HepG2 (cell line): ENCODE results near the gene HAS3. TPM values are rescaled to one million over a fixed set of nuclear protein-coding genes. Genes with fewer than 3 reads are reported as not detected.
"Not testable (repeated sequence)": the region's sequence is repeated elsewhere in the genome, so short reads cannot be mapped to it uniquely, and the experiment has no call there.

Source experiments
- ATAC-seq: fragments of 200-7000 bp; cut with Tn5 transposase; 3 replicates; pipeline ENCODE4 v1.9.1; 2020; ENCODE audit warnings: mild to moderate bottlenecking, moderate library complexity
- BruUV-seq: library from RNA; stranded (reverse); fragments of 400-500 nt; replicated peaks from 2 replicates; lab custom pipeline; 2021; lab: Mats Ljungman, UMichigan
- CTCF ChIA-PET: fragments of 300-600 bp; formaldehyde crosslinking; extraction: SDS; loops from one replicate; lab custom pipeline; 2021; ENCODE audit warnings: low total read pairs, inconsistent platforms, low intra/inter-chr PET ratio; lab: Yijun Ruan, JAX
- POLR2A ChIA-PET: fragments of 350-600 bp; sonication (Branson Sonifier 250); formaldehyde crosslinking; loops from one replicate; lab custom pipeline; 2020; ENCODE audit warnings: antibody characterized with exemption, inconsistent platforms; lab: Yijun Ruan, JAX
- DNase-seq: peaks from one replicate; pipeline ENCODE4 v3.0.0-alpha.2; 2015; ENCODE audit warnings: low spot score
- FAIRE-seq: peaks from 3 replicates; lab custom pipeline; 2011; peaks lifted over from hg19 to GRCh38; lab: Jason Lieb, UNC
- H2AFZ ChIP-seq: one replicate; pipeline ENCODE4 v1.6.1; 2011; ENCODE audit warnings: low read length, inconsistent platforms
- H3K27ac ChIP-seq: fragments of 300-600 bp; 3 replicates; pipeline ENCODE4 v1.8.0; 2011; ENCODE audit warnings: mixed run types, mild to moderate bottlenecking, mixed read lengths, low read length, inconsistent platforms; ENCODE audit not compliant: insufficient read depth; ENCODE audit errors: extremely low read length
- H3K27me3 ChIP-seq, 2 experiments: fragments of 200-600 bp in 1 of 2; 2 replicates in 1 of 2; 3 replicates in 1 of 2; pipeline versions ENCODE4 v1.6.0 to v1.8.0; 2011; ENCODE audit warnings: low read length in 2 of 2, mild to moderate bottlenecking in 2 of 2, moderate library complexity in 2 of 2, inconsistent platforms in 1 of 2; ENCODE audit not compliant: insufficient read depth in 2 of 2, control insufficient read depth in 1 of 2
- H3K36me3 ChIP-seq, 2 experiments: fragments of 200-600 bp in 1 of 2; replicated peaks in 1 of 2; 2 replicates in 1 of 2; 3 replicates in 1 of 2; pipeline versions ENCODE4 v1.5.1 to v1.8.0; 2011; ENCODE audit warnings: low read length in 2 of 2, inconsistent platforms in 1 of 2; ENCODE audit not compliant: insufficient read depth in 2 of 2, control insufficient read depth in 1 of 2
- H3K4me1 ChIP-seq: 2 replicates; pipeline ENCODE4 v1.5.1; 2012; ENCODE audit warnings: low read length, inconsistent platforms; ENCODE audit not compliant: insufficient read depth
- H3K4me2 ChIP-seq: 2 replicates; pipeline ENCODE4 v1.6.0; 2011; ENCODE audit warnings: low read depth, low read length, inconsistent platforms
- H3K4me3 ChIP-seq, 3 experiments: fragments of 200-600 bp in 1 of 3; sonication (generic), shearing (Covaris generic) in 1 of 3; replicated peaks in 1 of 3; 2 replicates each; pipeline ENCODE4 v1.5.1; 2011 to 2016; ENCODE audit warnings: low read length in 3 of 3, inconsistent platforms in 2 of 3, low read depth in 2 of 3, mild to moderate bottlenecking in 2 of 3, control low read depth in 1 of 3, mixed read lengths in 1 of 3; ENCODE audit not compliant: insufficient read depth in 1 of 3
- H3K79me2 ChIP-seq: one replicate; pipeline ENCODE4 v1.6.1; 2011; ENCODE audit warnings: low read length, inconsistent platforms; ENCODE audit not compliant: insufficient read depth
- H3K9ac ChIP-seq: 2 replicates; pipeline ENCODE4 v1.6.0; 2011; ENCODE audit warnings: mild to moderate bottlenecking, low read depth, low read length, inconsistent platforms; ENCODE audit not compliant: insufficient read depth
- H3K9me3 ChIP-seq: 2 replicates; pipeline ENCODE4 v1.5.1; 2012; ENCODE audit warnings: mild to moderate bottlenecking, low read length
- H4K20me1 ChIP-seq: 2 replicates; pipeline ENCODE4 v1.6.0; 2011; ENCODE audit warnings: inconsistent platforms, mild to moderate bottlenecking, low read length, moderate library complexity; ENCODE audit not compliant: insufficient read depth
- WGBS: methylation state at CpG from one replicate; pipeline ENCODE4 v1.1.6; 2017; ENCODE audit warnings: low lambda C conversion rate; 5-methylcytosine and 5-hydroxymethylcytosine counted together
- in situ Hi-C: cut with HindIII; loops from 2 replicates; pipeline ENCODE4 v1.10.0; 2017; ENCODE audit warnings: low pct_unique_long_range_greater_than_20kb; ENCODE audit not compliant: extremely low pct_ligation_motif_present
- intact Hi-C: fragments of 100-400 bp; cut with micrococcal nuclease; formaldehyde crosslinking; loops from one replicate; pipeline ENCODE4 v1.10.0; 2022; ENCODE audit not compliant: unreplicated experiment
- polyA plus RNA-seq, 8 experiments: library from polyadenylated mRNA; depleted of rRNA in 3 of 8; stranded (reverse) in 7 of 8; unstranded in 1 of 8; fragments of >200 nt; fragmentation: Illumina TruSeq in 4 of 8; extraction: Trizol in 4 of 8; gene quantifications; 2 replicates each; pipeline versions ENCODE4 v1.2.1 to v1.2.3, GENCODE V29; 2011 to 2016; ENCODE audit warnings: low read depth in 4 of 8, missing spikeins in 1 of 8, mixed read lengths in 1 of 8; ENCODE audit not compliant: insufficient read depth in 1 of 8
- total RNA-seq, 5 experiments: library from RNA; depleted of rRNA; stranded (reverse); fragments of >200 nt; fragmentation: Illumina TruSeq; extraction: Trizol; gene quantifications; 2 replicates each; pipeline ENCODE4 v1.2.3, GENCODE V29; 2016; ENCODE audit warnings: low read depth in 1 of 5
- TF ChIP-seq, protein P1 (sequence below): sonication (generic); formaldehyde crosslinking; IDR thresholded peaks from 2 replicates; pipeline ENCODE4 v1.5.0; 2020; ENCODE audit warnings: mild to moderate bottlenecking, missing genetic modification reagents
- TF ChIP-seq, protein P2 (sequence below): sonication (generic); formaldehyde crosslinking; IDR thresholded peaks from 2 replicates; pipeline ENCODE4 v1.4.0; 2020; ENCODE audit warnings: missing genetic modification reagents

The HAS3 gene
- total and polyA plus RNA-seq, 2 of the 13 experiments (the other 11 are each of a cell fraction or from before 2014, with no cell fraction given): 0.04 to 0.30 TPM

DNA sequence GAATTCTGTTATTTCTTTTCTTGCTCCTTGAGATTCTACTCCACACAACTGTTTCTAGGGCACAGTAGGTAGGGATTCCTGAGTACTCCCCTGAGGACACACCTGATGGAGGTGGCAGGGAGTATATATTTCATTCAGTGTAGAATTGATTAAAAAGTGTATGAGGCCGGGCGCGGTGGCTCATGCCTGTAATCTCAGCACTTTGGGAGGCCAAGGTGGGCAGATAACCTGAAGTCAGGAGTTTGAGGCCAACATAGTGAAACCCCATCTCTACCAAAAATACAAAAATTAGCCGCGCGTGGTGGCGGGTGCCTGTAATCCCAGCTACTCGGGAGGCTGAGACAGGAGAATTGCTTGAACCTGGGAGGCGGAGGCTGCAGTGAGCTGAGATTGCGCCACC is 21.3 kb downstream of the HAS3 start:
- H3K36me3 ChIP-seq, H3K27me3 ChIP-seq, H4K20me1 ChIP-seq, ATAC-seq, H2AFZ ChIP-seq, POLR2A ChIA-PET, H3K4me2 ChIP-seq, in situ Hi-C loops, FAIRE-seq, H3K27ac ChIP-seq, H3K9me3 ChIP-seq, CTCF ChIA-PET, DNase-seq, H3K4me3 ChIP-seq, BruUV-seq, intact Hi-C loops, H3K9ac ChIP-seq: not testable (repeated sequence)
- peaks cover 29% of the 10 kb centered on the region for H3K4me1 ChIP-seq
- WGBS: 95% methylated on average over 10 of the region's 10 CpGs
- TF ChIP-seq, protein P1, sequence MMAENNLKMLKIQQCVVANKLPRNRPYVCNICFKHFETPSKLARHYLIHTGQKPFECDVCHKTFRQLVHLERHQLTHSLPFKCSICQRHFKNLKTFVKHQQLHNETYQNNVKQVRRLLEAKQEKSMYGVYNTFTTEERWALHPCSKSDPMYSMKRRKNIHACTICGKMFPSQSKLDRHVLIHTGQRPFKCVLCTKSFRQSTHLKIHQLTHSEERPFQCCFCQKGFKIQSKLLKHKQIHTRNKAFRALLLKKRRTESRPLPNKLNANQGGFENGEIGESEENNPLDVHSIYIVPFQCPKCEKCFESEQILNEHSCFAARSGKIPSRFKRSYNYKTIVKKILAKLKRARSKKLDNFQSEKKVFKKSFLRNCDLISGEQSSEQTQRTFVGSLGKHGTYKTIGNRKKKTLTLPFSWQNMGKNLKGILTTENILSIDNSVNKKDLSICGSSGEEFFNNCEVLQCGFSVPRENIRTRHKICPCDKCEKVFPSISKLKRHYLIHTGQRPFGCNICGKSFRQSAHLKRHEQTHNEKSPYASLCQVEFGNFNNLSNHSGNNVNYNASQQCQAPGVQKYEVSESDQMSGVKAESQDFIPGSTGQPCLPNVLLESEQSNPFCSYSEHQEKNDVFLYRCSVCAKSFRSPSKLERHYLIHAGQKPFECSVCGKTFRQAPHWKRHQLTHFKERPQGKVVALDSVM (CRISPR knock-in tag): 0 out of 2 replicates have a peak, but pooled peaks have one; percentile 37
- TF ChIP-seq, protein P2, sequence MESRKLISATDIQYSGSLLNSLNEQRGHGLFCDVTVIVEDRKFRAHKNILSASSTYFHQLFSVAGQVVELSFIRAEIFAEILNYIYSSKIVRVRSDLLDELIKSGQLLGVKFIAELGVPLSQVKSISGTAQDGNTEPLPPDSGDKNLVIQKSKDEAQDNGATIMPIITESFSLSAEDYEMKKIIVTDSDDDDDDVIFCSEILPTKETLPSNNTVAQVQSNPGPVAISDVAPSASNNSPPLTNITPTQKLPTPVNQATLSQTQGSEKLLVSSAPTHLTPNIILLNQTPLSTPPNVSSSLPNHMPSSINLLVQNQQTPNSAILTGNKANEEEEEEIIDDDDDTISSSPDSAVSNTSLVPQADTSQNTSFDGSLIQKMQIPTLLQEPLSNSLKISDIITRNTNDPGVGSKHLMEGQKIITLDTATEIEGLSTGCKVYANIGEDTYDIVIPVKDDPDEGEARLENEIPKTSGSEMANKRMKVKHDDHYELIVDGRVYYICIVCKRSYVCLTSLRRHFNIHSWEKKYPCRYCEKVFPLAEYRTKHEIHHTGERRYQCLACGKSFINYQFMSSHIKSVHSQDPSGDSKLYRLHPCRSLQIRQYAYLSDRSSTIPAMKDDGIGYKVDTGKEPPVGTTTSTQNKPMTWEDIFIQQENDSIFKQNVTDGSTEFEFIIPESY: peak; percentile 36; the same call in 1 of the 2 replicates
- peaks cover 25% of the 10 kb centered on the region for H3K79me2 ChIP-seq
